Panc1 (cell line): ENCODE results near the gene KCNQ1.

Source experiments
- CTCF ChIP-seq: fragments of 450-650 bp; IDR thresholded peaks from 2 replicates; pipeline ENCODE4 v1.5.1; 2017; ENCODE audit warnings: mild to moderate bottlenecking
- SIN3A ChIP-seq: IDR thresholded peaks from 2 replicates; pipeline ENCODE4 v1.6.1; 2012; ENCODE audit warnings: low read depth, mild to moderate bottlenecking, low read length, moderate library complexity, borderline replicate concordance; ENCODE audit not compliant: insufficient read depth

GRCh38 chr11:2828585-2829330, 383.9 kb downstream of the KCNQ1 start:
- no peak for TF ChIP-seq CTCF
- no peak for TF ChIP-seq SIN3A
